Immature natural killer cell (primary cell): ENCODE data around the gene UBE3C. TPM values are rescaled to one million over a fixed set of nuclear protein-coding genes. Genes with fewer than 3 reads are reported as not detected.

ENCODE experiments used
- DNase-seq, 3 donors: peaks; one replicate each; pipeline ENCODE4 v3.0.0; 2022; ENCODE audit warnings: mixed read lengths in 1 of 3
- H3K27ac Mint-ChIP-seq, 6 donors: one replicate each; pipeline ENCODE4 v1.8.0; 2020; ENCODE audit warnings: mixed read lengths in 6 of 6, mild to moderate bottlenecking in 5 of 6, inconsistent platforms in 4 of 6, moderate library complexity in 3 of 6
- H3K27me3 Mint-ChIP-seq, 3 donors: one replicate each; pipeline ENCODE4 v1.8.0; 2020 to 2021; ENCODE audit warnings: low read depth in 3 of 3, mild to moderate bottlenecking in 3 of 3, mixed read lengths in 3 of 3, moderate library complexity in 3 of 3, inconsistent platforms in 1 of 3
- H3K36me3 Mint-ChIP-seq, 3 donors: one replicate each; pipeline ENCODE4 v1.8.0; 2020; ENCODE audit warnings: mixed read lengths in 3 of 3, inconsistent platforms in 2 of 3, mild to moderate bottlenecking in 2 of 3
- H3K4me1 Mint-ChIP-seq, 2 donors: one replicate each; pipeline ENCODE4 v1.8.0; 2020; ENCODE audit warnings: inconsistent platforms in 2 of 2, mild to moderate bottlenecking in 2 of 2, mixed read lengths in 2 of 2, moderate library complexity in 1 of 2
- H3K4me3 Mint-ChIP-seq, 5 donors: one replicate each; pipeline ENCODE4 v1.8.0; 2020; ENCODE audit warnings: mild to moderate bottlenecking in 5 of 5, mixed read lengths in 5 of 5, inconsistent platforms in 3 of 5, moderate library complexity in 3 of 5
- H3K9me3 Mint-ChIP-seq, 6 donors: one replicate each; pipeline ENCODE4 v1.8.0; 2020; ENCODE audit warnings: mild to moderate bottlenecking in 6 of 6, mixed read lengths in 6 of 6, inconsistent platforms in 4 of 6, moderate library complexity in 3 of 6
- polyA plus RNA-seq, 3 donors: library from polyadenylated mRNA; unstranded; fragments of 300-500 nt; fragmentation: Illumina TruSeq; gene quantifications; one replicate each; pipeline ENCODE4 v1.2.3, GENCODE V29; 2021

UBE3C gene
- polyA plus RNA-seq, 3 donors from 2014 or later: 17.3 to 25.6 (median 17.4) TPM

DNA sequence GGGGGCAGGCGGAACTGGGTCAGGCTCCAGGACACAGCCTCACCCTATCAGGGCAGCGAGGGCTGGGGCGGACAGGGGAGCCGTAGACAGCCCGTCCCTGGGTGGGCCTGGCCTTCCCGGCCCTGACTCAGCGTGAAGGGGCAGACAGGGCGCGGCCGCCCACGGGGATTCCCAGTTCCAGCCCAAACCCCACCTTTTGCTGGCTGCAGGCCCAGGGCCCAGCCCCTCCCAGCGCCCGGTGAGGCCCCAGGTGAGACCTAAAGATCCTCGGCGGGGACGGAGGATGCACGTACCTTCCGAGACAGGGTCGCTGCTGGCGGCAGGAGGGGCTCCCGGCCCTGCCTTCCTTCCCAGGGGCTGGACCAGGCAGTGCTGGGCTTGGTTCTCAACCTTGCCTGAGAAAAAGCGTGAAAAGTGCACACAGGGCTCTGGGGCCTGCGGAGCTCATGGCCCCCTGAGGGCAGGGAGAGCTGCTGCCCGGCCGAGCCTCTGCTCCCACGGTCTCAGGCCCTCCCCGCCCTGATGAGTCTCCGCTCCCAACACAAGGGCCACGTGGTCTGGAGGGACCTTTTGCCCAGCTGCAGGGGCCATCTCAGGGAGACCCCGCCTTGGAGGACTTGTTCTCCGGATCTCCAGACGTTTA lies 154.2 kb downstream of the UBE3C start:
- peaks cover 2 to 3% of the 10 kb centered on the region in 2 donors for H3K4me1 Mint-ChIP-seq
- no peaks in the 10 kb centered on the region for H3K9me3 Mint-ChIP-seq

GRCh38 chr7:157293413-157293788 lies 154.7 kb downstream of the UBE3C start:
- H3K36me3 Mint-ChIP-seq: no peaks in the 10 kb centered on the region
- peaks cover 2 to 7% (median 5%) of the 10 kb centered on the region in 3 donors for H3K27me3 Mint-ChIP-seq
- H3K4me1 Mint-ChIP-seq: peaks cover 3 to 6% of the 10 kb centered on the region in 2 donors
- no peaks in the 10 kb centered on the region for H3K9me3 Mint-ChIP-seq
- H3K27ac Mint-ChIP-seq: peak overlapping the region in 1 of 6 donors; percentile 36
- no peak overlapping the region for H3K4me3 Mint-ChIP-seq
- DNase-seq: no peak

More for the DNA sequence above, 154.2 kb downstream of the UBE3C start:
- Mint-ChIP-seq H3K27ac (no peak overlapping the region), H3K36me3 (no peaks in the 10 kb centered on the region), H3K27me3 (peaks cover 2 to 4% (median 2%) of the 10 kb centered on the region in 3 donors), H3K4me3 (no peak overlapping the region)
- DNase-seq: no peak

DNA sequence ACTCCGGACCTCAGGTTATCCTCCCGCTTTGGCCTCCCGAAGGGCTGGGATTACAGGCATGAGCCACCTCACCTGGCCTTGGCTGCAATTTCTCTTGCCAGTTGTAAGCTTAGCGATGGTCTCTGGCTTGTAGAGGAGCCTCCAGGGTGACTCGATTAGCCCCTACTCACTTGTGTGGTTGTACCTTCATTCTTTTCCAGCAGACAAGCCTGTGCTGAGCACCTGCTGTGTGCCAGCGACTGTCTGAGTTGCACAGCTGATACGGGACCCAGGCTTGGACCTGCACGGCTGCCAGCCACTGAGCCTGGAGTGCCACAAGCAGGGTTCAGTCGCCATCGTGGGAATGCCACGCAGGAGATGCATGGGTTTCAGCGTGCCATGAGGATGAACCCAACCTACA lies 156.0 kb downstream of the UBE3C start:
- H3K27me3 Mint-ChIP-seq: peaks cover 5 to 21% (median 14%) of the 10 kb centered on the region in 3 donors
- H3K27ac Mint-ChIP-seq: no peak overlapping the region
- no peak overlapping the region for H3K4me3 Mint-ChIP-seq
- peaks cover 0 to 1% (median 0%) of the 10 kb centered on the region in 6 donors for H3K9me3 Mint-ChIP-seq
- H3K36me3 Mint-ChIP-seq: peaks cover 0 to 3% (median 0%) of the 10 kb centered on the region in 3 donors
- H3K4me1 Mint-ChIP-seq: peaks cover 15 to 18% of the 10 kb centered on the region in 2 donors
- DNase-seq: no peak

DNA sequence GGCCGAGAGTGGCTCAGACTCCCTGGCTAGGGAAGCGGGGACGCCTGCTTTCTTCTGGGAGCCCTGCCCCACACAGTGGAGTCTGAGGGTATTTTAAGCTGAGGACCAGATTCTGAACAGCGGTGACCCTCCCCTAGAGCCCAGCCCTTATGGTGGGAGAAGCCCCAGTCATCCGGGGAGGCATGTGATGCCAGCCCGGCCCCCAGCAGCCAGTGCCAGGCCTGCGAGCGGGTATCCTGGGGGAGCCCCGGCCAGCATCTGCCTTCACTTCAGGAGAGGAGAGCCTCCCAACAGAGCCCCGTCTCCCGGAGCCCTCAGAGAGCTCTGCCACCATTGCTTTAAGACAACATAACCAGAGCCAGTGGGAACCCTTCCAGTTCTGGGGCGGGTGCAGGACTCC lies 156.6 kb downstream of the UBE3C start:
- H3K36me3 Mint-ChIP-seq: peaks cover 0 to 3% (median 0%) of the 10 kb centered on the region in 3 donors
- H3K27me3 Mint-ChIP-seq: peaks cover 5 to 22% (median 14%) of the 10 kb centered on the region in 3 donors
- H3K27ac Mint-ChIP-seq: no peak overlapping the region
- H3K9me3 Mint-ChIP-seq: peaks cover 0 to 1% (median 0%) of the 10 kb centered on the region in 6 donors
- DNase-seq: no peak
- peaks cover 16 to 18% of the 10 kb centered on the region in 2 donors for H3K4me1 Mint-ChIP-seq
- no peak overlapping the region for H3K4me3 Mint-ChIP-seq

DNA sequence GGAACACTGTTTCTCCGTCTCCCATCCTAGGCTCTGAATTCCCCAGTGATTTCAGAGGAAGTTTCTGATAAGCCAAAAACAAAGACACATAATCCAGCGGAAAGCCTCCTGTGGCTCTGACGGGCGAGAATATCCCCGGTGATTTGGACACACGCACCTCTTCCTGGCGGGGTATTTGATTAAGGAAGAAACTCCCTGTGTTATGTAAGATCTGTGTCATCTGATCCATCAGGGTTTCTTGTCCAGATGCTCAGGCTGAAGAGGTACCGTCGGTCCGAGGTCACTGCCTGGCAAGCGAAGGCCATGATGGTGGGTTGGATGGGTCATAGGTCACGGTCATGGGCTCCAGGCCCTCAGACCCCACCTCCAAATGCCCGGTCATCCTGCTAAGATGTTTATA lies 158.5 kb downstream of the UBE3C start:
- Mint-ChIP-seq H3K4me1 (peaks cover 31 to 34% of the 10 kb centered on the region in 2 donors), H3K36me3 (peaks cover 0 to 3% (median 0%) of the 10 kb centered on the region in 3 donors), H3K4me3 (no peak overlapping the region), H3K27ac (peak overlapping the region in 1 of 6 donors; percentile 51), H3K27me3 (peaks cover 5 to 32% (median 19%) of the 10 kb centered on the region in 3 donors), H3K9me3 (peaks cover 0 to 1% (median 0%) of the 10 kb centered on the region in 6 donors)
- DNase-seq: no peak

DNA sequence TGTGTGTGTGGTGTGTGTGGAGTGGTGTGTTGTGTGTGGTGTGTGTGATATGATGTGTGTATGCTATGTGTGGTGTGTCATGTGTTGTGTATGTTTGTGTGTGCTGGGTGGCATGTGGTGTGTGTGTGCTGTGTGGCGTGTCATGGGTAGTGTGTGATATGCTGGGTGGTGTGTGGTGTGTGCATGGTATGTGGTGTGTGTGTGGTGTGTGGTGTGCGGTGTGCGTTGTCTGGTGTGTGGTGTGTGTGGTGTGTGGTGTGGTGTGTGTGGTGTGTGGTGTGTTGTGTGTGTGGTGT lies 160.5 kb downstream of the UBE3C start:
- Mint-ChIP-seq H3K4me1 (peaks cover 46 to 49% of the 10 kb centered on the region in 2 donors), H3K27ac (peak overlapping the region; percentile 40 to 96 (median 79)), H3K4me3 (peak overlapping the region; percentile 10 to 81 (median 72)), H3K9me3 (peaks cover 0 to 1% (median 0%) of the 10 kb centered on the region in 6 donors), H3K27me3 (peaks cover 5 to 36% (median 22%) of the 10 kb centered on the region in 3 donors), H3K36me3 (peaks cover 0 to 3% (median 0%) of the 10 kb centered on the region in 3 donors)
- no peak for DNase-seq

GRCh38 chr7:157299613-157300368 lies 161.1 kb downstream of the UBE3C start:
- Mint-ChIP-seq H3K27ac (peak overlapping the region; percentile 52 to 99 (median 90)), H3K4me1 (peaks cover 46 to 49% of the 10 kb centered on the region in 2 donors), H3K9me3 (peaks cover 0 to 1% (median 0%) of the 10 kb centered on the region in 6 donors), H3K4me3 (peak overlapping the region in 3 of 5 donors; percentile 72 to 81 (median 75)), H3K36me3 (peaks cover 0 to 3% (median 0%) of the 10 kb centered on the region in 3 donors), H3K27me3 (peaks cover 5 to 36% (median 22%) of the 10 kb centered on the region in 3 donors)
- peak; percentile 31 to 47 (median 42) for DNase-seq

GRCh38 chr7:157300369-157300825 lies 161.7 kb downstream of the UBE3C start:
- H3K27me3 Mint-ChIP-seq: peaks cover 5 to 36% (median 22%) of the 10 kb centered on the region in 3 donors
- peaks cover 0 to 3% (median 0%) of the 10 kb centered on the region in 3 donors for H3K36me3 Mint-ChIP-seq
- H3K4me1 Mint-ChIP-seq: peaks cover 49% of the 10 kb centered on the region in 2 donors
- peaks cover 0 to 1% (median 0%) of the 10 kb centered on the region in 6 donors for H3K9me3 Mint-ChIP-seq
- no peak for DNase-seq
- H3K4me3 Mint-ChIP-seq: no peak overlapping the region
- peak overlapping the region; percentile 17 to 99 (median 73) for H3K27ac Mint-ChIP-seq

- Mint-ChIP-seq H3K27me3 (peaks cover 5 to 37% (median 24%) of the 10 kb centered on the region in 3 donors), H3K4me1 (peaks cover 54% of the 10 kb centered on the region in 2 donors), H3K9me3 (peaks cover 0 to 1% (median 0%) of the 10 kb centered on the region in 6 donors), H3K36me3 (peaks cover 0 to 3% (median 0%) of the 10 kb centered on the region in 3 donors), H3K27ac (peak overlapping the region; percentile 97 to 100 (median 98)), H3K4me3 (peak overlapping the region; percentile 74 to 95 (median 88))
- no peak for DNase-seq
Observed at GRCh38 chr7:157301610-157302120, 162.9 kb downstream of the UBE3C start.

DNA sequence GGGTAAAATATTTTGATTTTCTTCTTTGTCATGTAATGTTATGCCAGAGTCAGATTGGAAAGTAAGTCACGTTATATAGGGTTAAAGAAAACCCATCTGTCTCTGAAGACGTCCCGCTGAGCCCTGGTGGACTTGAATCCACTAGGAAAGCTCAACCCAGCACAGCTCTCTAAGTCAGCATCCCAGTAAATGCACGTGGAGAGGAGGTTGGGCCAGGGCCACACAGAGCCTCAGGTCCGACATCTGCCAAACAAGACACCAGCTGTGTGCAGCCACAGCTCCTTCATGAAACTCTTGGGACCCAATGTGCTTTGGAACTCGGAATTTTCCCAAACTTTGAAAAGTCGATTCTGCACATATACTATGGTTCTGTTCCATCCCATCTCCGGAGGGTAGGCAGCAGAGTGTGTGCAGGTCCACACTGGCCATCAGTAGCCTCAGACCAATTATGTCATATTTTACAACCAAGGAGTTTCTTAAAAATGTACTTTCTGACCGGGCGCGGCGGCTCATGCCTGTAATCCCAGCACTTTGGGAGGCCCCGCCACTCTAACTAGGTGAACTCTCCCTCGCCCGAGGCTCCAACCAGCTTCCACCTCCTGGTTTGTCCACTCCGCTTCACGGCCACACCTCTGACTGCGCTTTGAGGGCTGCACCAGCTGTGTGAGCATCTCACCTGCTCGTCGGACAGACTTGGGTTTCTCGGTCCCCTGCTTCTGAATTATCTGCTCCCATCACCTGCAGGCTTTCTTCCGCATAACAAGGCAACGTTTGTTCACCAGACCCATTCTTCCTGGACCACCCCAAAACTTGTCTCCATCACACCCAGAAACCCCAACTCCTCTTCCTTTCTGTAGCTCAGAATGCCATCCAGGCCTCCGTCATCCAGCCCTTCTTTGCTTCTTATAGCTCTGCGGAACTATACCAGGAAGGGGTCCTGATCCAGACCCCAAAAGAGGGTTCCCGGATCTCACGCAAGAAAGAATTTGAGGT lies 168.4 kb downstream of the UBE3C start:
- peak overlapping the region in 4 of 6 donors; percentile 61 to 91 (median 76) for H3K27ac Mint-ChIP-seq
- H3K27me3 Mint-ChIP-seq: peaks cover 0 to 11% (median 6%) of the 10 kb centered on the region in 3 donors
- H3K4me3 Mint-ChIP-seq: peak overlapping the region in 1 of 5 donors; percentile 4

DNA sequence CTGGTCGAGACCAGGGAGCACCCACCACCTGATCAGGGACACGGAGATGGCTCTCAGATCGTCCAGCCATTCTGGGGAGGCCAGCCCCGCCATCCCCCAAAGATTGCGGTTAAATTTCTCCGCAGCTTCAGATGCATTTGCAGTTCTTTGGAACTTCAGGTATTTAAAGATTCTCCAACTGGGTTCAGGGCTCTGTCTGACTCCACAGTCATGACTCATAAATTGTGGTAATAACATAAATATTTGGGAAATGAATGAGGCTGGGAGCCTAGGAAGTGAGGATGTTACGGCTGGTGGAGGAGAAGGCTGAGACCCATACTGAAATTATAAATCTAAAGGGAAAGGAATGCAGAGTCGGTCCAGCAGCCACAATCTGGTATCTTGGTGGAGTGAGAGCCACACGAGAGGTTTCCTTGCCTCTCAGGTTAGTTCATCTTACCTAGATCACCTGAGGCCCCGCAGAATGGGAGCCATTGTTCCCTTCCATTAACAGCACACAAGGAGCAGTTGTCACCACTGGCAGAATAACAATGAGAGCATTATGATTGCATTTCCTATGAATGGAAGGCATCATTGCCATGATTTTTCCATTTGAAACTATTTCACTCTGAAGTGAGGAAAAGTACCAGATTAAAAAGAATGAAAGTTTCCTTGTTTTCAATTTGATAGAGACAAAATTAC lies 171.4 kb downstream of the UBE3C start:
- DNase-seq: no peak
- peaks cover 0 to 8% (median 3%) of the 10 kb centered on the region in 3 donors for H3K27me3 Mint-ChIP-seq
- no peak overlapping the region for H3K4me3 Mint-ChIP-seq
- no peak overlapping the region for H3K27ac Mint-ChIP-seq
- peaks cover 18 to 20% of the 10 kb centered on the region in 2 donors for H3K4me1 Mint-ChIP-seq
- H3K36me3 Mint-ChIP-seq: no peaks in the 10 kb centered on the region
- H3K9me3 Mint-ChIP-seq: no peaks in the 10 kb centered on the region

More for the DNA sequence above, 168.4 kb downstream of the UBE3C start:
- DNase-seq: no peak
- H3K9me3 Mint-ChIP-seq: no peaks in the 10 kb centered on the region
- peaks cover 33 to 38% of the 10 kb centered on the region in 2 donors for H3K4me1 Mint-ChIP-seq
- no peaks in the 10 kb centered on the region for H3K36me3 Mint-ChIP-seq

DNA sequence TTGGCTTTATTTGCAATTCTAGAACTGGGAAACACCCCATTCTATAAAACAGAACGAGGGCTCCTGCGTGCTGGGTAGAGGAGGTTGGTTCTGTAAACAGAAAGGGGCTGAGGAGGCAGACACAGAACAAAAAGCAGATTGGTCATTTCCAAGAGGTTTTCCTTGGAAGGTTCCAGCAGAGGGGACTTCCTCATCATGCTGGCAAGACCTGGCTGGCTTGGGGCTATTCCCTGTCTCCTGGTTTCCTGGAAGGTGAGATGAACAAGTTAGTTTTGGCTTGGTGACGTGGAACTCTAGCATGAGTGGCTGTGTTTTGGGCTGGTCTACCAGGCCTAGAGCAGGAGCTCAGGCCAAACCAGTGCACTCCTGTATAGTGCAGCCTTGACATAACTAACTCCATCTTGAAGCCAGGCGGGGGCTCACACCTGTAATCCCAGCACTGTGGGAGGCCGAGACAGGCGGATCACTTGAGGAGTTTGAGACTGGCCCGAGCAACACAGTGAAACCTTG lies 172.0 kb downstream of the UBE3C start:
- peak overlapping the region in 1 of 6 donors; percentile 40 for H3K27ac Mint-ChIP-seq

More for the DNA sequence above, 172.0 kb downstream of the UBE3C start:
- Mint-ChIP-seq H3K27me3 (peaks cover 0 to 8% (median 3%) of the 10 kb centered on the region in 3 donors), H3K36me3 (no peaks in the 10 kb centered on the region), H3K4me3 (no peak overlapping the region), H3K9me3 (no peaks in the 10 kb centered on the region), H3K4me1 (peaks cover 18 to 19% of the 10 kb centered on the region in 2 donors)
- no peak for DNase-seq
